Measurements from ENCODE around the gene PNKD. TPM values are rescaled to one million over a fixed set of nuclear protein-coding genes. Genes with fewer than 3 reads are reported as not detected.

Gene PNKD
- total RNA-seq, 4 donors from 2014 or later, result 40.3 to 74.1 (median 56.5) TPM

GRCh38 chr2:218334531-218334930 lies 64.2 kb downstream of the PNKD start:
- intact Hi-C loops (cut with DNase I), result no loop called here
- 100% methylated on average over 3 of the region's 3 CpGs for WGBS
- Histone ChIP-seq H3K4me1 (no peaks in the 10 kb centered on the region), H3K9me3 (no peaks in the 10 kb centered on the region), H3K4me3 (no peak overlapping the region), H3K27me3 (no peaks in the 10 kb centered on the region), H3K36me3 (no peaks in the 10 kb centered on the region), H3K27ac (replicated peaks in 1 of 4) (no peak overlapping the region)
- no peak for DNase-seq (ENCODE audit: extremely low spot score)
- TF ChIP-seq POLR2A (IDR thresholded peaks at IDR 0.05; ENCODE audit: low read depth) (no peak), EP300 (IDR thresholded peaks at IDR 0.05) (no peak), POLR2AphosphoS5 (IDR thresholded peaks at IDR 0.05) (no peak)
- TF ChIP-seq, protein P1, sequence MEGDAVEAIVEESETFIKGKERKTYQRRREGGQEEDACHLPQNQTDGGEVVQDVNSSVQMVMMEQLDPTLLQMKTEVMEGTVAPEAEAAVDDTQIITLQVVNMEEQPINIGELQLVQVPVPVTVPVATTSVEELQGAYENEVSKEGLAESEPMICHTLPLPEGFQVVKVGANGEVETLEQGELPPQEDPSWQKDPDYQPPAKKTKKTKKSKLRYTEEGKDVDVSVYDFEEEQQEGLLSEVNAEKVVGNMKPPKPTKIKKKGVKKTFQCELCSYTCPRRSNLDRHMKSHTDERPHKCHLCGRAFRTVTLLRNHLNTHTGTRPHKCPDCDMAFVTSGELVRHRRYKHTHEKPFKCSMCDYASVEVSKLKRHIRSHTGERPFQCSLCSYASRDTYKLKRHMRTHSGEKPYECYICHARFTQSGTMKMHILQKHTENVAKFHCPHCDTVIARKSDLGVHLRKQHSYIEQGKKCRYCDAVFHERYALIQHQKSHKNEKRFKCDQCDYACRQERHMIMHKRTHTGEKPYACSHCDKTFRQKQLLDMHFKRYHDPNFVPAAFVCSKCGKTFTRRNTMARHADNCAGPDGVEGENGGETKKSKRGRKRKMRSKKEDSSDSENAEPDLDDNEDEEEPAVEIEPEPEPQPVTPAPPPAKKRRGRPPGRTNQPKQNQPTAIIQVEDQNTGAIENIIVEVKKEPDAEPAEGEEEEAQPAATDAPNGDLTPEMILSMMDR (IDR thresholded peaks at IDR 0.05), result no peak

DNA sequence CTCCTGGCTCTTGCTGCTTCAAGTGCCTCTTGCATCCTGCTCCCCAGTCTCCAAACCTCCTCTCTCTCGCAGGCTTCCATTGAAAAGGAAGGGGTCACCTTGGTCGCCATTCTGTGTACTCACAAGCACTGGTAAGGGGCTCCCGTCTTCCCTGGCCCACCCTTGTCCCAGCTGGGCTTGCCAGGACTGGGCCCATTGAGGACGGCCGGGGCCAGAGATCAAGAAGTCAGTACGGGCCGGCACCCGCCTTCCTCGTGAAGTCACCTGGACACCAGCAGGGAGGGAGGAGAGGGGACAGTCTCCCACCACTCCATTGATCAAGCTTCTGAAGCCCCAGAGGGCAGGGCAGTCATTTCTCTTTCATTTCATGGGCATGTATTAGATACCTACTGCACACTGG lies 70.3 kb downstream of the PNKD start:
- intact Hi-C loops (cut with DNase I), result no loop called here
- 95% methylated on average over 9 of the region's 9 CpGs for WGBS
- Histone ChIP-seq H3K4me3 (no peak overlapping the region), H3K27me3 (no peaks in the 10 kb centered on the region), H3K36me3 (peaks cover 0 to 6% (median 2%) of the 10 kb centered on the region in 4 donors), H3K4me1 (no peaks in the 10 kb centered on the region), H3K9me3 (no peaks in the 10 kb centered on the region), H3K27ac (replicated peaks in 1 of 4) (no peak overlapping the region)
- no peak for DNase-seq (ENCODE audit: extremely low spot score)
- TF ChIP-seq POLR2A (IDR thresholded peaks at IDR 0.05; ENCODE audit: low read depth), result no peak
- TF ChIP-seq, protein P1 (IDR thresholded peaks at IDR 0.05), result no peak
- TF ChIP-seq POLR2AphosphoS5 (IDR thresholded peaks at IDR 0.05), result no peak
- no peak for TF ChIP-seq EP300 (IDR thresholded peaks at IDR 0.05)

GRCh38 chr2:218341381-218341780 lies 71.1 kb downstream of the PNKD start:
- Histone ChIP-seq H3K27ac (replicated peaks in 1 of 4) (no peak overlapping the region), H3K9me3 (no peaks in the 10 kb centered on the region), H3K27me3 (no peaks in the 10 kb centered on the region), H3K4me3 (no peak overlapping the region), H3K4me1 (no peaks in the 10 kb centered on the region), H3K36me3 (peaks cover 0 to 6% (median 2%) of the 10 kb centered on the region in 4 donors)
- no peak for DNase-seq (ENCODE audit: extremely low spot score)
- intact Hi-C loops (cut with DNase I), result no loop called here
- WGBS, result 80% methylated on average over 1 of the region's 8 CpGs
- no peak for TF ChIP-seq POLR2AphosphoS5 (IDR thresholded peaks at IDR 0.05)
- TF ChIP-seq EP300 (IDR thresholded peaks at IDR 0.05), result no peak
- TF ChIP-seq POLR2A (IDR thresholded peaks at IDR 0.05; ENCODE audit: low read depth), result no peak
- TF ChIP-seq, protein P1 (IDR thresholded peaks at IDR 0.05), result no peak

DNA sequence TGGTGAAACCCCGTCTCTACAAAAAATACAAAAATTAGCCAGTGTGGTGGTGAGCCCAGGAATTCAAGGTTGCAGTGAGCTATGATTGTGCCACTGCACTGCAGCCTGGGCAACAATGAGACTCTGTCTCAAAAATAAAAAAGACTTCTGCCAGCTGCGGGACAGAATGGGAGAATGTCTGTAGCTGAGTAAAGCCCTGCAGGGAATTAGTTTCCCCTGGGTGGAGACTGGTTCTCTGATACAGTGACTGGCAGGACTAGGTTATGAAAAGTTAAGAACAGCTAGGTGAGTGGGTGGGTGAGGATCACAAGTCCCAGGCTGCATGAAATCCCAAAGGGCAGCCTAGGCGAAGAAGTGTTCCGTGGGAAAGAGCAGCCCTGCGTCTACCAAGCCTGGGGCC lies 72.5 kb downstream of the PNKD start:
- 96% methylated on average over 5 of the region's 5 CpGs for WGBS
- peaks cover 0 to 6% (median 2%) of the 10 kb centered on the region in 4 donors for H3K36me3 ChIP-seq
- intact Hi-C loops (cut with DNase I), result no loop called here
- DNase-seq (ENCODE audit: extremely low spot score), result no peak
- H3K9me3 ChIP-seq, result no peaks in the 10 kb centered on the region
- no peak overlapping the region for H3K27ac ChIP-seq (replicated peaks in 1 of 4)
- no peaks in the 10 kb centered on the region for H3K27me3 ChIP-seq
- no peak for TF ChIP-seq POLR2AphosphoS5 (IDR thresholded peaks at IDR 0.05)
- no peak for TF ChIP-seq EP300 (IDR thresholded peaks at IDR 0.05)
- TF ChIP-seq, protein P1 (IDR thresholded peaks at IDR 0.05), result no peak
- H3K4me1 ChIP-seq, result no peaks in the 10 kb centered on the region
- H3K4me3 ChIP-seq, result no peak overlapping the region

DNA sequence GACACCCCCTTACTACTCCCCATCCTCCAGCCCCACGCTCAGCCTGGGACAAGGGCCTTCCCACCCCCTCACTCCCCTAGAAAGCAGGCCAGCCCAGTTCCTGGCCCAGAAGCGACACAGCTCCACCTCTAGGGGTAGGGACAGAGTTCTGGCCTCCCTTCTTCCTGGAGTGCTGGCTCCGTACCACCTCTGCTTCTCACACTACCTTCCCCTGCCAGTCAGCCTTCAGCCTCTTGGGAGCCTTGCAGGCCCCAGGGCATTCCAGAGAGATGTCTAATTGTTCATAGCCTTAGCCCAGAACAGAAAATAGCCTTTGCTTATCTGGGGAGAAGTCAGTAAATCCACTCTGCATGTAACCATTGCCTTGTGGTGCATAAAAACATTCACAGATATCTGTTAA lies 73.3 kb downstream of the PNKD start:
- DNase-seq (ENCODE audit: extremely low spot score), result peak; percentile 66
- WGBS, result 87% methylated on average over 3 of the region's 3 CpGs
- Histone ChIP-seq H3K27me3 (no peaks in the 10 kb centered on the region), H3K4me1 (no peaks in the 10 kb centered on the region), H3K9me3 (no peaks in the 10 kb centered on the region), H3K4me3 (no peak overlapping the region), H3K36me3 (peaks cover 0 to 6% (median 2%) of the 10 kb centered on the region in 4 donors), H3K27ac (replicated peaks in 1 of 4) (no peak overlapping the region)
- intact Hi-C loops (cut with DNase I), result no loop called here
- TF ChIP-seq POLR2AphosphoS5 (IDR thresholded peaks at IDR 0.05), result no peak
- TF ChIP-seq, protein P1 (IDR thresholded peaks at IDR 0.05), result no peak
- no peak for TF ChIP-seq EP300 (IDR thresholded peaks at IDR 0.05)
- TF ChIP-seq POLR2A (IDR thresholded peaks at IDR 0.05; ENCODE audit: low read depth), result no peak

Measured in esophagus muscularis mucosa (tissue), 4 donors.